ENCODE measurements around the gene DQX1.

Gene DQX1

GRCh38 chr2:74524955-74525716, 895 bp downstream of the DQX1 start:
- H3K27me3 Mint-ChIP-seq (ENCODE audit: low read depth, poor library complexity): peaks cover 44% of the 10 kb centered on the region
- peak overlapping the region; percentile 26 for H3K4me3 Mint-ChIP-seq
- TF ChIP-seq CTCF (IDR thresholded peaks at IDR 0.05): no peak
- no peak overlapping the region for H3K27ac Mint-ChIP-seq
- no peaks in the 10 kb centered on the region for H3K9me3 Mint-ChIP-seq
- peaks cover 27% of the 10 kb centered on the region for H3K36me3 Mint-ChIP-seq (ENCODE audit: low read depth)
- peaks cover 20% of the 10 kb centered on the region for H3K4me1 Mint-ChIP-seq
- no peak for DNase-seq

DNA sequence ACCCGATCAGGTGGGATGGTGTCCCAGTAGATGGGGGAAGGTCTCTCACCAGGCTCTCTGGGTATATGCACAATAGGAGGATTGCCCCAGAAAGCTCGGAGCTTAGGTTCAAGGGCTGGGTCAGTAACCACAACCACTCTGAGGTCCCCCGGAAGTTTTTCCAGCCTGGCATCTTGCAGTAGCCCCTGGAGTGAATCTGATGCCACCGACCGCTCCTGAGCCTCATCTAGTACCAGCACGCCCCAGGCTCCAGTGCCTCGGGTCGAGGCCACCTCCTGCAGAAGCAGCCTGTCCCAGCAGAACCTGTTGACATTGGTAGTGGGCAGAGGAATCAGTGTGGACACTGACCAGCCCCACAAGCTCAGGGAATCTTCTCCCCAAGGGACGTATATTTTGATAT, 2.0 kb downstream of the DQX1 start:
- Mint-ChIP-seq H3K27me3 (ENCODE audit: low read depth, poor library complexity) (peaks cover 56% of the 10 kb centered on the region), H3K36me3 (ENCODE audit: low read depth) (peaks cover 27% of the 10 kb centered on the region), H3K4me1 (peaks cover 18% of the 10 kb centered on the region), H3K4me3 (no peak overlapping the region), H3K9me3 (no peaks in the 10 kb centered on the region), H3K27ac (no peak overlapping the region)
- DNase-seq: no peak
- no peak for TF ChIP-seq CTCF (IDR thresholded peaks at IDR 0.05)

DNA sequence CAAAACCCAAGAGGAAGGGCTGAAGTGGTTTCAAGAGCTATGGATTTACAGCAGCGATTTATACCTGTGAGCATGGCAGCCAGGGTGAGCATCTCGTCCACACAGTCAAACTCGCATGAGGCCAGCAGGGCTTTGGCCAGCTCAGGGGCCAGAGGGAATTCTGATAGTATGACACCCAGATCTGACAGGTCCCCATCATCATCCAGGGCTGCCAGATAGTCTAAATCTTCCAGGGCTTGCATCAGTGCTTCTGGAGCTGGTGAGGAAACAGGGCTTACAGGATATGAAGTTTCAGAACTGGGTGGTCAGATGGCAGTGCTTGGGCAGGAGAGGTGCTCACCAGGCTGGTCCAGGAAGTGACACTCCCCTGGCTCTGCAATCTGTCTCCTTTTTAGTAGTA, 3.5 kb downstream of the DQX1 start:
- Mint-ChIP-seq H3K27ac (no peak overlapping the region), H3K4me1 (peaks cover 4% of the 10 kb centered on the region), H3K9me3 (no peaks in the 10 kb centered on the region), H3K4me3 (no peak overlapping the region), H3K36me3 (ENCODE audit: low read depth) (peaks cover 19% of the 10 kb centered on the region), H3K27me3 (ENCODE audit: low read depth, poor library complexity) (peaks cover 70% of the 10 kb centered on the region)
- no peak for TF ChIP-seq CTCF (IDR thresholded peaks at IDR 0.05)
- no peak for DNase-seq

- Mint-ChIP-seq H3K36me3 (ENCODE audit: low read depth) (no peaks in the 10 kb centered on the region), H3K9me3 (peaks cover 10% of the 10 kb centered on the region), H3K4me1 (peaks cover 15% of the 10 kb centered on the region), H3K27me3 (ENCODE audit: low read depth, poor library complexity) (peaks cover 100% of the 10 kb centered on the region), H3K4me3 (no peak overlapping the region), H3K27ac (no peak overlapping the region)
- no peak for DNase-seq
- no peak for TF ChIP-seq CTCF (IDR thresholded peaks at IDR 0.05)
Measured at GRCh38 chr2:74516650-74517049, 9.4 kb downstream of the DQX1 start.

- peak; percentile 73 for DNase-seq
- Mint-ChIP-seq H3K9me3 (peaks cover 14% of the 10 kb centered on the region), H3K36me3 (ENCODE audit: low read depth) (no peaks in the 10 kb centered on the region), H3K4me1 (peaks cover 15% of the 10 kb centered on the region), H3K27me3 (ENCODE audit: low read depth, poor library complexity) (peaks cover 100% of the 10 kb centered on the region), H3K27ac (no peak overlapping the region), H3K4me3 (peak overlapping the region; percentile 25)
- TF ChIP-seq CTCF (IDR thresholded peaks at IDR 0.05): no peak
Measured at GRCh38 chr2:74515981-74516633, 9.9 kb downstream of the DQX1 start.
